Aorta (tissue), 4 donors: ENCODE measurements around the gene TBXA2R. TPM values are rescaled to one million over a fixed set of nuclear protein-coding genes. Genes with fewer than 3 reads are reported as not detected.

Experiments used
- polyA plus RNA-seq, 2 donors: library from polyadenylated mRNA; stranded (reverse); fragments of 200-250 nt; gene quantifications; one replicate each; pipeline ENCODE4 v1.2.3, GENCODE V29; 2013
- total RNA-seq, 2 donors: library from RNA; stranded (reverse); fragmentation: NEBNext Ultra II Directional; extraction: Animal tissue kit (Norgen Biotek cat#: 25700); gene quantifications; one replicate each; pipeline ENCODE4 v1.2.1, GENCODE V29; 2021
- donor health status: healthy with polysubstance abuse.
- donor health status: Bipolar disorder and iron deficiency.
- donor health status: DM: no; HTN: no; CAD: no.
- donor health status: DM: yes; HTN: yes; CAD: no.

The TBXA2R gene
- total and polyA plus RNA-seq, 4 donors, result 9.6 to 40.5 (median 33.5) TPM

Other genes starting within 250 kb of the TBXA2R start
- gene NFIC, start 240.3 kb downstream of the TBXA2R start, total RNA-seq, result 100 to 1,000 TPM; 175 to 188 TPM
- gene NFIC, start 240.3 kb downstream of the TBXA2R start, polyA plus RNA-seq, result 10 to 100 TPM; 37.5 to 37.7 TPM
- gene SMIM24, start 126.3 kb downstream of the TBXA2R start, total RNA-seq, result not detected
- gene SMIM24, start 126.3 kb downstream of the TBXA2R start, polyA plus RNA-seq, result 10 to 100 TPM in 1 of 2 donors, under 1 TPM in 1; 0.67 to 62.6 TPM
- gene SMIM44, start 123.4 kb downstream of the TBXA2R start, total RNA-seq, result not detected
- gene SMIM44, start 123.4 kb downstream of the TBXA2R start, polyA plus RNA-seq, result not detected
- 1 to 10 TPM; 6.1 to 7.9 TPM for gene DOHH, start 106.2 kb downstream of the TBXA2R start, total RNA-seq
- gene DOHH, start 106.2 kb downstream of the TBXA2R start, polyA plus RNA-seq, result 10 to 100 TPM in 1 of 2 donors, 1 to 10 TPM in 1; 6.9 to 11.5 TPM
- 10 to 100 TPM; 33.7 to 42.0 TPM for gene FZR1, start 100.6 kb downstream of the TBXA2R start, total RNA-seq
- gene FZR1, start 100.6 kb downstream of the TBXA2R start, polyA plus RNA-seq, result 10 to 100 TPM in 1 of 2 donors, 1 to 10 TPM in 1; 8.0 to 25.2 TPM
- 1 to 10 TPM; 1.8 to 2.4 TPM for gene TEKTIP1, start 67.7 kb downstream of the TBXA2R start, total RNA-seq
- under 1 TPM in 1 of 2 donors, not detected in 1; 0.46 TPM for gene TEKTIP1, start 67.7 kb downstream of the TBXA2R start, polyA plus RNA-seq
- 10 to 100 TPM; 40.7 to 47.7 TPM for gene MFSD12, start 49.3 kb downstream of the TBXA2R start, total RNA-seq
- gene MFSD12, start 49.3 kb downstream of the TBXA2R start, polyA plus RNA-seq, result 10 to 100 TPM in 1 of 2 donors, 1 to 10 TPM in 1; 9.5 to 33.9 TPM
- gene HMG20B, start 33.9 kb downstream of the TBXA2R start, total RNA-seq, result 10 to 100 TPM; 66.3 to 67.8 TPM
- 100 to 1,000 TPM in 1 of 2 donors, 10 to 100 TPM in 1; 67.7 to 175 TPM for gene HMG20B, start 33.9 kb downstream of the TBXA2R start, polyA plus RNA-seq
- gene GIPC3, start 21.4 kb downstream of the TBXA2R start, total RNA-seq, result 1 to 10 TPM; 2.6 to 5.0 TPM
- gene GIPC3, start 21.4 kb downstream of the TBXA2R start, polyA plus RNA-seq, result 1 to 10 TPM in 1 of 2 donors, under 1 TPM in 1; 0.50 to 1.3 TPM
- 10 to 100 TPM; 16.4 to 19.3 TPM for gene CACTIN, start 19.9 kb upstream of the TBXA2R start, total RNA-seq
- 10 to 100 TPM in 1 of 2 donors, 1 to 10 TPM in 1; 4.5 to 18.2 TPM for gene CACTIN, start 19.9 kb upstream of the TBXA2R start, polyA plus RNA-seq
- gene PIP5K1C, start 93.6 kb upstream of the TBXA2R start, total RNA-seq, result 10 to 100 TPM; 78.7 to 83.3 TPM
- 10 to 100 TPM; 25.2 to 26.8 TPM for gene PIP5K1C, start 93.6 kb upstream of the TBXA2R start, polyA plus RNA-seq
- under 1 TPM; 0.26 to 0.60 TPM for gene TJP3, start 101.5 kb upstream of the TBXA2R start, total RNA-seq
- 10 to 100 TPM in 1 of 2 donors, under 1 TPM in 1; 0.84 to 29.2 TPM for gene TJP3, start 101.5 kb upstream of the TBXA2R start, polyA plus RNA-seq
- gene APBA3, start 154.8 kb upstream of the TBXA2R start, total RNA-seq, result 10 to 100 TPM; 15.7 to 24.3 TPM
- 10 to 100 TPM in 1 of 2 donors, 1 to 10 TPM in 1; 7.1 to 25.6 TPM for gene APBA3, start 154.8 kb upstream of the TBXA2R start, polyA plus RNA-seq
- 10 to 100 TPM; 39.6 to 40.7 TPM for gene MRPL54, start 155.8 kb upstream of the TBXA2R start, total RNA-seq
- 100 to 1,000 TPM in 1 of 2 donors, 10 to 100 TPM in 1; 88.7 to 125 TPM for gene MRPL54, start 155.8 kb upstream of the TBXA2R start, polyA plus RNA-seq
- gene RAX2, start 165.4 kb upstream of the TBXA2R start, total RNA-seq, result not detected
- not detected for gene RAX2, start 165.4 kb upstream of the TBXA2R start, polyA plus RNA-seq
- gene MATK, start 179.5 kb upstream of the TBXA2R start, total RNA-seq, result 1 to 10 TPM; 1.9 to 2.0 TPM
- gene MATK, start 179.5 kb upstream of the TBXA2R start, polyA plus RNA-seq, result 1 to 10 TPM; 1.7 to 5.5 TPM